Measurements from ENCODE around the gene OSM.
"Not testable (repeated sequence)": the region's sequence is repeated elsewhere in the genome, so short reads cannot be mapped to it uniquely, and the experiment has no call there.

Gene OSM

GRCh38 chr22:30245181-30245984 is 21.3 kb downstream of the OSM start:
- no peak for DNase-seq (ENCODE audit: low read depth, low spot score)

- DNase-seq (ENCODE audit: low read depth, low spot score), result no peak
Measured at GRCh38 chr22:30244641-30245040, 22.0 kb downstream of the OSM start.

GRCh38 chr22:30244066-30244465 is 22.6 kb downstream of the OSM start:
- no peak for DNase-seq (ENCODE audit: low read depth, low spot score)

GRCh38 chr22:30243661-30244060 is 23.0 kb downstream of the OSM start:
- DNase-seq (ENCODE audit: low read depth, low spot score), result no peak

GRCh38 chr22:30241576-30242371 is 24.9 kb downstream of the OSM start:
- DNase-seq (ENCODE audit: low read depth, low spot score), result no peak

- no peak for DNase-seq (ENCODE audit: low read depth, low spot score)
Measured at GRCh38 chr22:30240541-30241417, 25.9 kb downstream of the OSM start.

- DNase-seq (ENCODE audit: low read depth, low spot score), result no peak
Measured at GRCh38 chr22:30239488-30240405, 26.9 kb downstream of the OSM start.

GRCh38 chr22:30238661-30239487 is 27.8 kb downstream of the OSM start:
- DNase-seq (ENCODE audit: low read depth, low spot score), result no peak

GRCh38 chr22:30238136-30238535 is 28.5 kb downstream of the OSM start:
- DNase-seq (ENCODE audit: low read depth, low spot score), result no peak

GRCh38 chr22:30236875-30237274 is 29.8 kb downstream of the OSM start:
- DNase-seq (ENCODE audit: low read depth, low spot score), result no peak

GRCh38 chr22:30235687-30236170 is 30.9 kb downstream of the OSM start:
- DNase-seq (ENCODE audit: low read depth, low spot score), result no peak

- no peak for DNase-seq (ENCODE audit: low read depth, low spot score)
Measured at GRCh38 chr22:30234786-30235470, 31.7 kb downstream of the OSM start.

- not testable (repeated sequence) for DNase-seq (ENCODE audit: low read depth, low spot score)
Measured at GRCh38 chr22:30234325-30234724, 32.3 kb downstream of the OSM start.

GRCh38 chr22:30233582-30233981 is 33.1 kb downstream of the OSM start:
- DNase-seq (ENCODE audit: low read depth, low spot score), result no peak

- DNase-seq (ENCODE audit: low read depth, low spot score), result no peak
Measured at GRCh38 chr22:30232716-30233218, 33.9 kb downstream of the OSM start.

- no peak for DNase-seq (ENCODE audit: low read depth, low spot score)
Measured at GRCh38 chr22:30230787-30231461, 35.7 kb downstream of the OSM start.

- DNase-seq (ENCODE audit: low read depth, low spot score), result no peak
Measured at GRCh38 chr22:30230330-30230729, 36.3 kb downstream of the OSM start.
